Suprapubic skin (tissue), 4 donors: ENCODE data around the gene HOXA1. TPM values are rescaled to one million over a fixed set of nuclear protein-coding genes. Genes with fewer than 3 reads are reported as not detected.

ENCODE experiments used
- DNase-seq, 2 donors: peaks; one replicate each; pipeline ENCODE4 v3.0.0-alpha.2; 2019; ENCODE audit warnings: low spot score in 2 of 2
- H3K27ac ChIP-seq: fragments of 200-600 bp; sonication (generic); one replicate; pipeline ENCODE4 v1.5.1; 2019
- H3K27me3 ChIP-seq: fragments of 200-600 bp; sonication (generic); one replicate; pipeline ENCODE4 v1.5.1; 2019
- H3K36me3 ChIP-seq: fragments of 200-600 bp; sonication (generic); one replicate; pipeline ENCODE4 v1.5.1; 2019
- H3K4me1 ChIP-seq: fragments of 200-600 bp; sonication (generic); one replicate; pipeline ENCODE4 v1.5.1; 2019
- H3K4me3 ChIP-seq: fragments of 200-600 bp; sonication (generic); one replicate; pipeline ENCODE4 v1.5.1; 2019; ENCODE audit warnings: mild to moderate bottlenecking
- H3K9me3 ChIP-seq: fragments of 200-600 bp; sonication (generic); one replicate; pipeline ENCODE4 v1.5.1; 2019
- EP300 ChIP-seq: sonication (generic); formaldehyde crosslinking; IDR thresholded peaks from one replicate; pipeline ENCODE4 v1.6.1; 2017; ENCODE audit warnings: antibody characterized with exemption
- POLR2A ChIP-seq, 2 donors: fragments of 450-650 bp; IDR thresholded peaks; one replicate each; pipeline ENCODE4 v1.6.1; 2017; ENCODE audit warnings: antibody characterized with exemption in 2 of 2, mild to moderate bottlenecking in 2 of 2, moderate library complexity in 2 of 2
- POLR2AphosphoS5 ChIP-seq, 3 donors: sonication (generic); formaldehyde crosslinking; IDR thresholded peaks; one replicate each; pipeline ENCODE4 v1.6.1; 2017; ENCODE audit warnings: antibody characterized with exemption in 3 of 3
- WGBS: methylation state at CpG from one replicate; pipeline ENCODE4 v1.1.5; 2018; 5-methylcytosine and 5-hydroxymethylcytosine counted together
- total RNA-seq, 4 donors: library from RNA; depleted of rRNA; stranded (reverse); fragments of >200 nt; gene quantifications; one replicate each; pipeline ENCODE4 v1.1.0, GENCODE V29; 2016
- TF ChIP-seq, protein P1 (sequence below), 2 donors: fragments of 200-600 bp in 1 of 2; fragments of 450-650 bp in 1 of 2; sonication (generic) in 1 of 2; IDR thresholded peaks; one replicate each; pipeline ENCODE4 v1.5.1; 2016 to 2019; ENCODE audit warnings: antibody characterized with exemption in 2 of 2, mild to moderate bottlenecking in 1 of 2, moderate library complexity in 1 of 2

The HOXA1 gene
- total RNA-seq, 4 donors from 2014 or later: 2.5 to 4.0 (median 3.1) TPM

DNA sequence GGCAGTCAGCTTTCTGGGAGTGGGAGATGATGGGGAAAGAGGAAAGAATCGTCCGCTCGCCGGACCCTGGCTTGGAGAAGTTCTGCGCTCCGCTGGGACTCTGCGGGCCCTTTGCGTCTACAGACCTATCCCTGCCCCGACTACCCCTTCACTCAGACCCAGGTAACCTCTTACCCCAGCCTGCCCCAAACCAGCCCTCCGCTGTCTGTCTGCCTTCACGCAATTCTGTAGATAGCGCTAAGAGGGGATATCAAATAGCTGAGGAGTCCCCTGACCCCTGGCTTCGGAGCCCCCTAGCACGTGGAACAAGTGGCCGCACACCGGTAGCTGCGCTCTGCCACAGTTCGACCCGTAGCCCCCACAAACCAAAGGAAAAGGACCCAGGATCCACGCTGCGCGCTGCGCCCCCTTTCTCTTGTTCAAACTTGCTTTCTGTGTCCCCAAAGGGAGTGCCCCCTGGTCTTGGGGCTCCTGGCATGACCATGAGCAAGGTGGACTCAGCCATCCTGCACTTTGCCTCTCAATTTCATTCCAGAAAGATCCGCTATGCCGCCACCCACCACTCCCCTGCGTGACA lies 27.8 kb upstream of the HOXA1 start:
- Histone ChIP-seq H3K4me3 (no peak overlapping the region), H3K9me3 (no peaks in the 10 kb centered on the region), H3K27me3 (no peaks in the 10 kb centered on the region), H3K27ac (no peak overlapping the region), H3K4me1 (no peaks in the 10 kb centered on the region), H3K36me3 (no peaks in the 10 kb centered on the region)
- 89% methylated on average over 26 of the region's 26 CpGs for WGBS
- TF ChIP-seq POLR2AphosphoS5 (IDR thresholded peaks at IDR 0.05) (no peak), POLR2A (IDR thresholded peaks at IDR 0.05) (no peak), EP300 (no peak)
- TF ChIP-seq, protein P1, sequence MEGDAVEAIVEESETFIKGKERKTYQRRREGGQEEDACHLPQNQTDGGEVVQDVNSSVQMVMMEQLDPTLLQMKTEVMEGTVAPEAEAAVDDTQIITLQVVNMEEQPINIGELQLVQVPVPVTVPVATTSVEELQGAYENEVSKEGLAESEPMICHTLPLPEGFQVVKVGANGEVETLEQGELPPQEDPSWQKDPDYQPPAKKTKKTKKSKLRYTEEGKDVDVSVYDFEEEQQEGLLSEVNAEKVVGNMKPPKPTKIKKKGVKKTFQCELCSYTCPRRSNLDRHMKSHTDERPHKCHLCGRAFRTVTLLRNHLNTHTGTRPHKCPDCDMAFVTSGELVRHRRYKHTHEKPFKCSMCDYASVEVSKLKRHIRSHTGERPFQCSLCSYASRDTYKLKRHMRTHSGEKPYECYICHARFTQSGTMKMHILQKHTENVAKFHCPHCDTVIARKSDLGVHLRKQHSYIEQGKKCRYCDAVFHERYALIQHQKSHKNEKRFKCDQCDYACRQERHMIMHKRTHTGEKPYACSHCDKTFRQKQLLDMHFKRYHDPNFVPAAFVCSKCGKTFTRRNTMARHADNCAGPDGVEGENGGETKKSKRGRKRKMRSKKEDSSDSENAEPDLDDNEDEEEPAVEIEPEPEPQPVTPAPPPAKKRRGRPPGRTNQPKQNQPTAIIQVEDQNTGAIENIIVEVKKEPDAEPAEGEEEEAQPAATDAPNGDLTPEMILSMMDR (IDR thresholded peaks at IDR 0.05): no peak
- peak in 1 of 2 donors; percentile 56 for DNase-seq

DNA sequence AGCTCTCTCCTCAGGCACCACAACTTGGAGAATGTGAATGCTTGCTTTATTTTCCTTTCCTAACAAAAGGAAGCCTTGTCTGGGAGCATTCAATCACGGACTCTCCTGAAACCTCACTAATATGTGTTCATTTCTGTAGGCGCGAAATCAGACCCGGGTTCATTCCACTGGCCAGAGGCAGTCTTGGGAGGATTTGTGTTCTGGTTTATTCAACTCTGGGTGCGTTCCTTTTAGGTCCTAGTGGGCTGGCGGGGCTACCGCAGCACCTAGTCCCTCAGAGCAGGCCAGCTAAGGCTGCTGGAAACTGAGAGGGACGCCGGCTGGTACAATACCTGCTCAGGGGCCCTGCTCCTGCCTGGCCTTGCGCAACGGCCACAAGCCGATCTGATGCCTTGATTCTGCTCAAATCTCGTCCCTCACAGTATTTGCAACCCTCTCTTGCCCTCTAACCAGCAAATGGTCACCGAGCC lies 27.2 kb upstream of the HOXA1 start:
- Histone ChIP-seq H3K4me1 (no peaks in the 10 kb centered on the region), H3K36me3 (no peaks in the 10 kb centered on the region), H3K9me3 (no peaks in the 10 kb centered on the region), H3K27ac (no peak overlapping the region), H3K27me3 (no peaks in the 10 kb centered on the region), H3K4me3 (no peak overlapping the region)
- TF ChIP-seq, protein P1 (IDR thresholded peaks at IDR 0.05): no peak
- TF ChIP-seq POLR2A (IDR thresholded peaks at IDR 0.05) (no peak), EP300 (no peak), POLR2AphosphoS5 (IDR thresholded peaks at IDR 0.05) (no peak)
- WGBS: 71% methylated on average over 7 of the region's 14 CpGs
- no peak for DNase-seq

DNA sequence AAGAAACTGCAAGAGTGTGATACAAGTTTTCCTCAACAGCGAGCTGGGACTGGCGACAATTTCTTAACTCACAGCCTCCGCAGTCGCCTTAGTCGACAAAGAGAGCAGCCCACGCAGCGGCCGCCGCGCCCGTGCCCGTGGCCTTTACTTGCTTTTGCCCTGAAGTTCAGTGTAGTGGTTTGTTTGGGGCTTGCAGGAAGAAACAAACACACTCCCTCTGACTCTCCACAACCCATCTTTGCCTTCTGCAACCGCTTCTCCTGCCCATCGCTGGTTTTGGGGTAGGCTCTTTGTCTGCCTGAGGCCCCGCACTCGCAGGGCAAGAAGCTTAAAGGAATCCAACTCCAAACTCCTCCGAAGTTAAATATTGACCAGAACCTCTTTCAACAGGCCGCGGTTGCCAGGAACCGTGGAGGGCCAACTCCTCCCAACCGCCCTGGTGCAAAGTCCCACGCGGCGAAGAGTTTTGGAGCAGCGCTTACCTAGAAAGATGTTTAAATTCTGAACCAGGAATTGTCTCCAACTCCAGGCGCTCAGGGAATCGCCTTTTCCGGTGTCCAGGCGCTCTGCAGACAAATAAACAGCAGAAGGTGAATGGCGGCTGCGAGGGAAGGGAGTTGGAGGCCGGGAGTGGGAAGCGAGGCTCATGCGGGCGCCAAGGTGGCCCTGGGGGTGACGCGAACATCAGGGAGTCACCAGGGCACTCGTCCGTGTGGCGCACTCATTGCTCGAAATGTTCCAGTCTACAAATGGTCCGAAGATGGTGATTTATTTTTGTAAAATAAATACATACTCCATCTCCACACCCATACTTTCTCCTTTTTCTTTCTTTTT lies 26.5 kb upstream of the HOXA1 start:
- H3K27ac ChIP-seq: no peak overlapping the region
- TF ChIP-seq EP300 (no peak), POLR2A (IDR thresholded peaks at IDR 0.05) (no peak), POLR2AphosphoS5 (IDR thresholded peaks at IDR 0.05) (no peak)
- TF ChIP-seq, protein P1 (IDR thresholded peaks at IDR 0.05): no peak
- H3K27me3 ChIP-seq: no peaks in the 10 kb centered on the region
- WGBS: 85% methylated on average over 42 of the region's 42 CpGs
- no peaks in the 10 kb centered on the region for H3K4me1 ChIP-seq
- H3K9me3 ChIP-seq: no peaks in the 10 kb centered on the region
- no peak overlapping the region for H3K4me3 ChIP-seq
- no peak for DNase-seq
- no peaks in the 10 kb centered on the region for H3K36me3 ChIP-seq

DNA sequence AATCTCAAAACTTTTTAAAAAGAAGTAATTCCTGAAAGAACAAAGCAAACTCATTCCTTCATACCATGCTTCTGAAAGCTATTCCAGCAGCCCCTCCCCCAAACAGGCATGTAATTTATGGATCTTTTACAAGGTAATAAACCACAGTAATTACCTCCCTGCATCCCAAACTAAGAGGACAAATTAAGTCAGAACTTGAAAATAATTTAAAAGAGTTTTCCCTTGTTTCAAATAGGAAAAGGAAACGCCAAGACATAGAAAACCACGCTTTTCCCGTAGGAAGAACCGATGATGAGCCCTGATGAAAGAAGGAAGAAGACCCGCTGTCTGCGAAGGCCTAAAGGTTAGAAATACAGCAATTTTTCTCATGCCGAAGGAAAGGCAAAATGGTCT lies 25.9 kb upstream of the HOXA1 start:
- H3K4me3 ChIP-seq: no peak overlapping the region
- WGBS: 85% methylated on average over 7 of the region's 7 CpGs
- no peaks in the 10 kb centered on the region for H3K9me3 ChIP-seq
- no peaks in the 10 kb centered on the region for H3K4me1 ChIP-seq
- no peaks in the 10 kb centered on the region for H3K27me3 ChIP-seq
- no peaks in the 10 kb centered on the region for H3K36me3 ChIP-seq
- no peak for DNase-seq
- no peak overlapping the region for H3K27ac ChIP-seq
- TF ChIP-seq, protein P1 (IDR thresholded peaks at IDR 0.05): no peak
- TF ChIP-seq EP300 (no peak), POLR2A (IDR thresholded peaks at IDR 0.05) (no peak), POLR2AphosphoS5 (IDR thresholded peaks at IDR 0.05) (no peak)

DNA sequence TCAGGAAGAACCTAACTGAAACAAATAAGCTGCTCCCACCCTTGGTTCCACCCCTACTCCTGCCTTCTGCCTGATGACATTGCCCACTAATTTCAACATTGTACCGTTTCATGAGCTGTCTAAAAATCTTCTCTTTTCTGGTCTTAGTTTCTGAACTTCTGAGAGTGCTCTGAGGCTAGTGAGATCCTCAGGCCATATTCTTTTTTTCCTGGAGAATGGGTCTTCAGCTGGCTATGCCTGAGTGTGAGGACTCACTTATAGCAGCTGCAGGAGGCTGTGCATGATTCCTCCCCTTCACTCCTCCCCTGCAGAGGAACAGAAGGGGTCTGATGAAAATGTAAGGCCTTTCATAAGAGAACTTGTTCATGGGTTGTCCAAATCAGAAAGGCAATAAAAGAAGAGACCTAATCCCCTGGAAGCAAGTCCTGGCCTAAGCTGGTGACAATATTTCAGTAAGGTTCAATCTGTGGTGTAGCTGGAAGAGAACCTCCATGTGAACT lies 23.7 kb upstream of the HOXA1 start:
- WGBS: 87% methylated on average over 1 of the region's 1 CpG
- Histone ChIP-seq H3K27me3 (no peaks in the 10 kb centered on the region), H3K9me3 (no peaks in the 10 kb centered on the region), H3K4me3 (no peak overlapping the region), H3K4me1 (peaks cover 7% of the 10 kb centered on the region), H3K36me3 (no peaks in the 10 kb centered on the region), H3K27ac (no peak overlapping the region)
- TF ChIP-seq POLR2AphosphoS5 (IDR thresholded peaks at IDR 0.05): no peak
- TF ChIP-seq, protein P1 (IDR thresholded peaks at IDR 0.05): no peak
- no peak for TF ChIP-seq EP300
- no peak for TF ChIP-seq POLR2A (IDR thresholded peaks at IDR 0.05)
- DNase-seq: no peak
